Stimulated activated naive CD8-positive, alpha-beta T cell treated with anti-CD3 and anti-CD28 coated beads, Interleukin-15, amount 100 ng/mL, for 72 hours (primary cell): ENCODE measurements around the gene FAM229A.

Experiments
- ATAC-seq: fragments of 150-1000 bp; cut with Tn5 transposase; 2 replicates; pipeline ENCODE4 v1.10.0; 2021; ENCODE audit warnings: mild to moderate bottlenecking, moderate library complexity
- DNase-seq, 2 donors: peaks; one replicate each; pipeline ENCODE4 v3.0.0; 2021 to 2022
- H3K27ac Mint-ChIP-seq, 2 donors: one replicate each; pipeline ENCODE4 v1.8.0; 2022; ENCODE audit warnings: mild to moderate bottlenecking in 2 of 2, mixed read lengths in 2 of 2, moderate library complexity in 2 of 2
- H3K27me3 Mint-ChIP-seq: one replicate; pipeline ENCODE4 v1.8.0; 2022; ENCODE audit warnings: mixed read lengths
- H3K4me1 Mint-ChIP-seq: one replicate; pipeline ENCODE4 v1.8.0; 2022; ENCODE audit warnings: mild to moderate bottlenecking, mixed read lengths
- H3K4me3 Mint-ChIP-seq, 2 donors: one replicate each; pipeline ENCODE4 v1.8.0; 2022; ENCODE audit warnings: mild to moderate bottlenecking in 2 of 2, mixed read lengths in 2 of 2, moderate library complexity in 1 of 2
- H3K9me3 Mint-ChIP-seq, 2 donors: one replicate each; pipeline ENCODE4 v1.8.0; 2022; ENCODE audit warnings: mixed read lengths in 2 of 2

The FAM229A gene

DNA sequence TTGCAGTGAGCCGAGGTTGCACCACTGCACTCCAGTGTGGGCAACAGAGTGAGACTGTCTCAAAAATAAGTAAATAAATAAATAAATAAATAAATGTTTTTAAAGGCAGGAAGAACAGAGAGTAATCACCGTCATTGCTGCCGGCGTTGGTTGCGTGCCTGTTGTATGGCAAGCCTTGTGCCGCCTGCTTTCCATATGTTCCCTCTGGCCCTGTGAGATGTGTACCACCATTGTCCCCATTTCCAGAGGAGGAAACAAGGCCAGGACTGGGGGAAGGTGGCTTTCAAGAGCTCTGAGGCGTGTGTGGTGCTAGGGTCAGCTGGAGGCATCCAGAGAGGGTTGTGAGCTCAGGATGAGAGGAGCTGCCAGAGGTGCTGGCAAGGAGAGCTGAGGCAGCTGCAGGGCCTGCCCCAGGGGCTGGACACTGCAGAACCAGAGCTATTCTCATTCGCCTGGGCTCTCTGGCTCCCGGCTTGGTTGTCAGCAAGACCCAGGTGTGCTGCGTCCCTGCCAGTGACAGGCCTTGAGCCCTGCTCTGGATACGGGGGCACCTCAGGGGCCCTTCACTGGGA is 21.0 kb downstream of the FAM229A start:
- Mint-ChIP-seq H3K4me3 (no peak overlapping the region), H3K9me3 (no peaks in the 10 kb centered on the region), H3K4me1 (peaks cover 66% of the 10 kb centered on the region), H3K27ac (no peak overlapping the region), H3K27me3 (no peaks in the 10 kb centered on the region)
- no peak for DNase-seq
- ATAC-seq, result no peak

GRCh38 chr1:32339363-32339978 is 22.8 kb downstream of the FAM229A start:
- DNase-seq (peak in 1 of 2 donors; percentile 45), ATAC-seq (peak; percentile 74)
- peaks cover 58% of the 10 kb centered on the region for H3K4me1 Mint-ChIP-seq
- H3K27me3 Mint-ChIP-seq, result no peaks in the 10 kb centered on the region
- H3K9me3 Mint-ChIP-seq, result no peaks in the 10 kb centered on the region
- peak overlapping the region; percentile 8 to 13 for H3K27ac Mint-ChIP-seq
- no peak overlapping the region for H3K4me3 Mint-ChIP-seq

DNA sequence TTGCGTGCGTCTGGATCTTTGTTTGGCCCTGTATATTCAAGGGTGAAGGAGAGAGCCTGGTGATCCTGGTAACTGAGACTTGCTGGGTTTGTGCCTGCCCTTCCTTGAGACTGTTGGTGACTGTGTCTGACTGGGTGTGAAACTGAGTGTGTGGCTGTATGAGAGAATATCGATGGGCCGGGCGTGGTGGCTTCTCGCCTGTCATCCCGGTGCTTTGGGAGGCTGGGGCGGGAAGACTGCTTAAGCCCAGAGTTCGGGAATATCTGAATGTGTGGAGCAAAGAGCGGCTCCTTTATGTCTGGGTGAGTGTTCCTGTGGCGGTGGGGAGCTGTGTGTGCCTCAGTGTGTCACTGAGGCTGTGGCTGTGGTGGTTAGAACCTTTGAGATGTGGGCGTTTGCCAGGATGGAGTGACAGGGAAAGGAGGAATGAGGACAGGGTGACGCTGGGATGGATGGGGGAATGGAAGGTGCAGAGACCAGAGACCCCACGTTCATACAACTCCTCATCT is 23.6 kb downstream of the FAM229A start:
- no peak overlapping the region for H3K4me3 Mint-ChIP-seq
- no peaks in the 10 kb centered on the region for H3K27me3 Mint-ChIP-seq
- DNase-seq, result no peak
- ATAC-seq, result no peak
- H3K9me3 Mint-ChIP-seq, result no peaks in the 10 kb centered on the region
- peaks cover 65% of the 10 kb centered on the region for H3K4me1 Mint-ChIP-seq
- peak overlapping the region in 1 of 2 donors; percentile 79 for H3K27ac Mint-ChIP-seq

- no peaks in the 10 kb centered on the region for H3K9me3 Mint-ChIP-seq
- ATAC-seq (peak; percentile 56), DNase-seq (peak; percentile 37 to 59)
- H3K27ac Mint-ChIP-seq, result no peak overlapping the region
- no peaks in the 10 kb centered on the region for H3K27me3 Mint-ChIP-seq
- H3K4me3 Mint-ChIP-seq, result peak overlapping the region; percentile 8 to 49
- peaks cover 71% of the 10 kb centered on the region for H3K4me1 Mint-ChIP-seq
These were observed 24.2 kb downstream of the FAM229A start for GRCh38 chr1:32337855-32338636.

DNA sequence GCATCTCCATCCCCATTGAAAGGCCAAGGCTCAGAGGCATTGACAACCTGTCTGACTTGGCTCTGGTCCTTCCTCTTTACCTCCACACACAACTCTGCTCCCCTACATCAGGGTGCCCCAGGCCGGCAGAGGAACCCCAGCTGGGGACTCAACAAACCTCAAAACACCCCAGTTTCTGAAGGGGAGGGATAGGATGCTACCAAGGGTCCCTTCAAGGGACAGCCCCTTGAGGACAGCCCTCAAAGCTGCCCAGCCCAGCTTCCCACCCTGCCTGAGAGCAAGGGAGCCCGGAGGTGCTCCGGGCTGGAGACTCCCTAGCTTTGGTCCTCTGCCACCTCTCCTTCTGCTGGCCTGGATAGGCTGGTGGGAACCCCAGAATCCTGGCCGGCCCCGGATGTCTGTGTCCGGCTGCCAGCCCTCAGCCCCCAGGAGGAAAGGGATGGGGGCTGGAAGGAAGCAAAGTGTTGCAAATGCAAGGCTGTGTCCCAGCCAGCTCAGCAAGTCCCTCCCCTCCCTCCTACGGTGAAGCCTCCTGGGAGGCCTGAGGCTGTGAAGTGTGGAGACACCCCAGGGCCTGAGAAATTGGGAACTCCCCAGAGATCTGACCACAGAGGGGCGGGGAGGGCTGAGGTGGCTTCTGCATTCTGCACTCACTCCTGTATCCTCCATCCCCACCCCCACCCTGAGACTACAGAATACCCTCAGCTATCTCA is 25.2 kb downstream of the FAM229A start:
- Mint-ChIP-seq H3K27ac (no peak overlapping the region), H3K4me1 (peaks cover 70% of the 10 kb centered on the region), H3K4me3 (peak overlapping the region; percentile 49 to 59), H3K9me3 (no peaks in the 10 kb centered on the region), H3K27me3 (no peaks in the 10 kb centered on the region)
- DNase-seq (peak; percentile 51 to 74), ATAC-seq (peak; percentile 78)

GRCh38 chr1:32336591-32336932 is 25.7 kb downstream of the FAM229A start:
- Mint-ChIP-seq H3K4me3 (peak overlapping the region; percentile 49 to 59), H3K9me3 (no peaks in the 10 kb centered on the region), H3K27me3 (no peaks in the 10 kb centered on the region), H3K4me1 (peaks cover 69% of the 10 kb centered on the region), H3K27ac (no peak overlapping the region)
- DNase-seq (no peak), ATAC-seq (no peak)

- Mint-ChIP-seq H3K27me3 (no peaks in the 10 kb centered on the region), H3K4me1 (peaks cover 69% of the 10 kb centered on the region), H3K4me3 (peak within 1 kb of the TSS; percentile 86 to 87), H3K9me3 (no peaks in the 10 kb centered on the region), H3K27ac (peak within 1 kb of the TSS; percentile 27 to 87)
- peak; percentile 78 to 89 for DNase-seq
- ATAC-seq, result peak; percentile 49
These were observed 26.3 kb downstream of the FAM229A start, which contains the start of gene MARCKSL1 for GRCh38 chr1:32335790-32336590. Gene MARCKSL1 (minus strand): TSS chr1:32336233. CDS start chr1:32336033, 200 bp downstream.

- Mint-ChIP-seq H3K4me1 (peaks cover 68% of the 10 kb centered on the region), H3K4me3 (peak overlapping the region; percentile 86 to 87), H3K27me3 (no peaks in the 10 kb centered on the region), H3K9me3 (no peaks in the 10 kb centered on the region), H3K27ac (no peak overlapping the region)
- no peak for DNase-seq
- peak; percentile 27 for ATAC-seq
These were observed 26.8 kb downstream of the FAM229A start for GRCh38 chr1:32335535-32335789.

DNA sequence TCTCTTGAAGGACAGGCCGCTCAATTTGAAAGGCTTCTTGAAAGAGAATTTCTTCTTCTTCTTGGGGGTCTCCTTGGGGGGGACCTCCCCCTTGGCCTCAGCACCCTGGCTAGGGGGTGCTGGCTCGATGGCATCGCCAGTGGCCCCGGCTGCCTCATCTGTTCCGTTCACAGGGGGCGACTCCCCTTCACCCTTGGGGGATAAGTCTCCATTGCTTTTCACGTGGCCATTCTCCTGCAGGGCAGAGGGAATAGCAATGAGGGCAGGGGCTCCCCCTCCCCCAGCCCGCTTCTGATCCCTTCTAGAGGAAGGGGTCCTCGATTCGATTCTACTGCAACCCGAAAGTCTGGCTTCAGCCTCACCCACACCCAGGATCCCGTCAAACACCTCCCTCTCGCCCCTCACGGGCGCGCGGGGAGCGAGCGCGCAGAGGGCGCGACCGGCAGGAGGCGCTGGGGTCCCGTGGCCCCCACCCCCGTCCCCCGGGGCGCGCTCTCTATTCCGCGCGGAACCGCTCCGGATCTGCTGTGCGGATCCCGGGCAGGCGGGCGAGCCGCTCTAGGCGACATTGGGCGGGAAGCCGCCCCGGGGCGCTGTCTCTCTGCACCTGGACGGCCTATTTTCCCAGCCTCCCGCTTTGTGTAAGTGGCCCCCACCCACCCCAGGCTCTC is 27.3 kb downstream of the FAM229A start:
- ATAC-seq, result peak; percentile 46
- DNase-seq, result peak; percentile 52 to 58
- Mint-ChIP-seq H3K27me3 (no peaks in the 10 kb centered on the region), H3K4me1 (peaks cover 64% of the 10 kb centered on the region), H3K4me3 (peak overlapping the region; percentile 86 to 87), H3K9me3 (no peaks in the 10 kb centered on the region), H3K27ac (peak overlapping the region; percentile 27 to 87)

GRCh38 chr1:32334274-32334861 is 27.9 kb downstream of the FAM229A start:
- H3K9me3 Mint-ChIP-seq, result no peaks in the 10 kb centered on the region
- peaks cover 63% of the 10 kb centered on the region for H3K4me1 Mint-ChIP-seq
- DNase-seq (no peak), ATAC-seq (no peak)
- peak overlapping the region in 1 of 2 donors; percentile 87 for H3K27ac Mint-ChIP-seq
- peak overlapping the region; percentile 86 to 87 for H3K4me3 Mint-ChIP-seq
- H3K27me3 Mint-ChIP-seq, result no peaks in the 10 kb centered on the region

DNA sequence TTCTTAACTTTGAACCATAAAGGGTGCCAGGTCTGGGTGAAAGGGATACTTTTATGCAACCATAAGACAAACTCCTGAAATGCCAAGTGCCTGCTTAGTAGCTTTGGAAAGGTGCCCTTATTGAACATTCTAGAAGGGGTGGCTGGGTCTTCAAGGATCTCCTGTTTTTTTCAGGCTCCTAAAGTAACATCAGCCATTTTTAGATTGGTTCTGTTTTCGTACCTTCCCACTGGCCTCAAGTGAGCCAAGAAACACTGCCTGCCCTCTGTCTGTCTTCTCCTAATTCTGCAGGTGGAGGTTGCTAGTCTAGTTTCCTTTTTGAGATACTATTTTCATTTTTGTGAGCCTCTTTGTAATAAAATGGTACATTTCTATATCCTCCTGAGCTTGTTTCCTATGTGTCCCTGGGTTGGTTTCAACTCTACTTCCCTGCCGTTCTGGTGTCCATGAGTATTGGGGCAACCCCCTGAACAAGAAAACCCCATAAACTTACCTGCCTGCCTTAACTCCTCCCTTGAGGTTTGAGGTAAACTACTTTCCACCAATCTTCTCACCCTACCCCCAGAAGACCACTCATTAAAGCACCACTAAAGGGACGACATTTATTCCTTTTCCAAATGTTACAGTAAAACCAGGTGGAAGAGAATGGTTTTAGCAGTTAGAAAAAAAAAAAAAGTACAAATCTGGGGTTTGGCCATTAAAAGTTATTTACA is 28.9 kb downstream of the FAM229A start:
- Mint-ChIP-seq H3K4me3 (no peak overlapping the region), H3K9me3 (no peaks in the 10 kb centered on the region), H3K27me3 (no peaks in the 10 kb centered on the region), H3K27ac (no peak overlapping the region), H3K4me1 (peaks cover 55% of the 10 kb centered on the region)
- DNase-seq (no peak), ATAC-seq (no peak)

DNA sequence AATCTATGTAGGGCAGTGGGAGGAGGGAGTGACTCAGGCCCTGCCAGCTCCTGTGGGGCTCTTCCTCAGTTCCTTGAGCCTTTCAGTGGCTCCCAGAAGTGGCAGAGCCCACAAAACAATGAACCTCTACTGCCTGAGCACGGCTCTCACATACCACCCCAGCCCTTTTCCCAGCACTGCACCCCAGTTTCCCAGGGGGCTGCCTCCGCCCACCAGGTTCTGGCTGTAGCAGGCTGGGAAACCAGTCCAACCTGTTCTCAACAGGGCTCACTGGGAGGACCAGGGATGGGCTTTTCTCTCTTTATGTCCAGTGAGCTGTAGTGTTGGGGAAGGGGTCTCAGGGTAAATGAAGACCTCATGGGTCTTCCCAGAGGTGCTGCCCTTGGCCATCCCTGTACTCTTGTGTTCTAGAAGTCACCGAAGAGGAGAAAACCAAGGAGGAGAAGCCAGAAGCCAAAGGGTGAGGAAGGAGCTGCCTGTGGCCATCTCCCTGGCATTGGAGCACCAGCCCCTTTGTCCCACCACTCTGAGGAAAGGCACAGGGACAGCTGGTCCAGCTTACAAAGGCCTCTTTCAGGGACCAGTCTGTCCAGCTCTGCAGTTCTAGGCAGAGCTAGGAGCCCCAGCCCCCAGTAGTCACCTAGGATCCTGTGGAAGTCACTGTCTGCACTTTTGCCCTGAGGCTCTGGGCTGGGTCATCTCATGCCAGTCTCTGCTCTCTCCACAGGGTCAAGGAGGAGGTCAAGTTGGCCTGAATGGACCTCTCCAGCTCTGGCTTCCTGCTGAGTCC is 29.8 kb downstream of the FAM229A start:
- no peak for DNase-seq
- no peak overlapping the region for H3K4me3 Mint-ChIP-seq
- peaks cover 46% of the 10 kb centered on the region for H3K4me1 Mint-ChIP-seq

GRCh38 chr1:32331549-32331948 is 30.7 kb downstream of the FAM229A start:
- Mint-ChIP-seq H3K4me1 (peaks cover 37% of the 10 kb centered on the region), H3K9me3 (no peaks in the 10 kb centered on the region), H3K27ac (no peak overlapping the region), H3K4me3 (no peak overlapping the region), H3K27me3 (no peaks in the 10 kb centered on the region)
- ATAC-seq (no peak), DNase-seq (no peak)

More for the DNA sequence above, 29.8 kb downstream of the FAM229A start:
- ATAC-seq, result no peak
- Mint-ChIP-seq H3K27me3 (no peaks in the 10 kb centered on the region), H3K27ac (no peak overlapping the region), H3K9me3 (no peaks in the 10 kb centered on the region)
